GM19193 (cell line): ENCODE data around the gene FAM3B.

ENCODE experiments used
- POLR2A ChIP-seq: IDR thresholded peaks from 4 replicates; pipeline ENCODE4 v1.6.1; 2011; ENCODE audit not compliant: insufficient read depth, insufficient read length; ENCODE audit errors: extremely low read depth

FAM3B gene

DNA sequence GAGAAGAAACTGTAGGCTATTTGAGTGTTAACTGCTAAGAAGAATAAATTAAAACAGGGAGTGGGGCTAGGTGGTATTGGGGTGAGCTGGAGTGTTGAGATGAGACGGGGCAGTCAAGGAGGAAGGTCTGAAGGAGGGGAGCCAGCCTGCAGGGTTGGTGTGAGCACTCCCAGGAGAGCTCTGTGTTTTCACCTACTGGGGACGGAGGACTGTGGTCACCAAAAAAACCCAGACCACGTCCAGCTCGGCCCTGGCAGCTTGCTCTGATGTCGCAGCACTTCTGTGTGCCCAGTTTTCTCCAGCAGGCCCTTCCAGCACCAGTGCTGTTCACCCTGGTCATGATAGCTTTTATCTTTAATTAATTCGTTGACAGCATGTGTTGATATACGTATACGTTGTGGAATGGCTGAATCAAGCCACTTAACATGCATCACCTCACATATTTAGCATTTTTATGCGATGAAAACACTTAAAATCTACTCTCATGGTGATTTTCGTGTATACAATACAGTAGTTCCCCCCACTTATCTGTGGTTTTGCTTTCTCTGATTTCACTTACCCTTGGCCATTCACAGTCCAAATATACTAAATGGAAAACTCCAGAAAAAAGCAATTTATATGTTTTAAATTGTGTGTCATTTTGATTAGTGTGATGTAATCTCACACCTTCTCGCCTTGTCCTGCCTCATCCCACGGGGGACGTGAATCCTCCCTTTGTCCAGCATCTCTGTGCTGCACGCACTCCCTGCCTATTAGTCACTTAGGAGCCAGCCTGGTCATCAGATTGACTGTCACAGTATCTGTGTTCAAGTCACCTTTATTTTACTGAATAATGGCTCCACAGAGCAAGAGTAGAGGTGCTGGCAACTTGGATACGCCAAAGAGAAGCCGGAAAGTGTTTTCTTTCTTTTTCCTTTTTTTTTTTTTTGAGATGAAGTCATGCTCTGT lies 12.3 kb downstream of the FAM3B start:
- no peak for TF ChIP-seq POLR2A

DNA sequence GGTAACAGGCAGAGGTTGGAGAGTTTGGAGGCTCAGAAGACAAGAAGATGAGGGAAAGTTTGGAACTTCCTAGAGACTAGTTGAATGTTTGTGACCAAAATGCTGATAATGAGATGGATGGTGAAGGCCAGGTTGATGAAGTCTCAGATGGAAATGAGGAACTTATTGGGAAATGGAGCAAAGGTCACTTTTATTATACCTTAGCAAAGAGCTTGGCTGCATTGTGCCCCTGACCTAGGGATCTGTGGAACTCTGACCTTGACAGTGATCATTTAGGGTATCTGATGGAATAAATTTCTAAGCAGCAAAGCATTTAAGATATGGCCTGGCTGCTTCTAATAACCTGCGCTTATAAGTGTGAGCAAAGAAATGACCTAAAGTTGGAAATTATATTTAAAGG lies 17.2 kb downstream of the FAM3B start:
- no peak for TF ChIP-seq POLR2A

DNA sequence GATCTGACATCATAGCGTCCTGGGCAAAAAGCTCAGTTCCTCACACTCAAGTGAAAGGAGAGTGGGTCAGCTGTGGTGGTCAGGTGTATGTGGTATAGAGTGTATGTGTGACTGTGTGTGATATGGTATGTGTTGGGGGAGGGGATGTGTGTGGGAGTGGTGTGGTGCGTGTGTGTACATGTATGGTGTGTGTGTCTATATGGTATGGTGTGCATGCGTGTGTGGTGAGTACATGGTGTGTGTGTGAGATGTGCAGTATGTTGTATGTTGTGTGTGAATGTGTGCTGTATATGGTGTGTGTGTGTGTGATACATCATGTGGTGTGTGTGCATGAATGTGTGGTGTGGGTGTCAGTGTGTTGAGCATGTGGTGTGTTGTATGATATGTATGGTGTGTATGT lies 20.9 kb downstream of the FAM3B start:
- no peak for TF ChIP-seq POLR2A

DNA sequence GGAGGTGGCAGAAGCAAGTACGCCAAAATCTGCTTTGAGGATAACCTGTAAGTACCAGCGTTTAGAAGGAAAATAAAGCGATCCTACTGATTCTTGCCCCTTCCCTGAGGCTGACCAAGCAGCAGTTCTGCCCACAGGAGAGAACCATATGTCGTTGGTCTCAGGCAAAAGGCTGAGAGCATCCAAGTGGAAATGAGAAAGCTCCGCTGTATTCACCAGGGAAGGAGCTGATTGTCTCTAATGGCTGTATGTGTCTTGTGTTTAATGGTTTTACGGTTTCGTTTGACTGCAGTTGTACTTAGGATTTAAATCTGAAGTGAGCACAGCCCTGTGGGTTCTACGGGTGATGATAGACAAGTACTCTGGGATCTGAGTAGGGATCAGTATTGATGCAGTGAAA lies 21.9 kb downstream of the FAM3B start:
- TF ChIP-seq POLR2A: no peak

DNA sequence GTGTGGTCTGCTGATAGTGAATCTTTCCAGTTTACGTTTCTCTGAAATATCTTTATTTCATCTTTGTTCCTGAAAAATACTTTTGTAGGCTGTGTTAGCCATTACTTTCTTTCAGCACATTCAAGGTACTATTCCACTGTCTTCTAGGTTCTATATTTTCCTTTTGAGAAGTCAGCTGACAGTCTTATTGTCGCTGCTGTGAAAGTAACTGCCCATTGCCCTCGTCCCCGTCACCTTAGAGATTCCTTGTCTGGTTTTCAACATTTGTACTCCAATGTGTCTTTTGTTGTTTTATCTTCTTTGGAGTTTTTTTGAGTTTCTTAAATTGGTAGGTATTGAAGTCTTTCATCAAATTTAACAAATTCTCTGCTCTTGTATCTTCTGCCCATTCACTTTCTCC lies 25.4 kb downstream of the FAM3B start:
- no peak for TF ChIP-seq POLR2A

DNA sequence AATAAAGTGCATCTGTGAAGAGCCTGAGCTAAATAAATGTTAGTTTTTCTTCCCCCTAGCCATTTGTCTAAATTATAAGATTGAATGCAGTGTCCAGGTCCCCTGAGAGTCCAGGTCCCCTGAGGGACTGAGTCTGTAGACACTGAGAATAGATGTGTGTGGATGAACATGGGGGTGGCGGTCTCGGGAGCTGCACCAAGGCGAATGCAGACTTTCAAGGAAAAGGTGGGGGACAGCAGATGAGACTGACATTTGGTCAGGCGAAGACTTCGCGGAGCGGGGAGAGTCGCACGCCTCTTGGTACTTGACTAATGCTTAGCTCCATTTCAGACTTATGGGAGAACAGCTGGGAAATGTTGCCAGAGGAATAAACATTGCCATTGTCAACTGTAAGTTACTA lies 27.5 kb downstream of the FAM3B start:
- no peak for TF ChIP-seq POLR2A

DNA sequence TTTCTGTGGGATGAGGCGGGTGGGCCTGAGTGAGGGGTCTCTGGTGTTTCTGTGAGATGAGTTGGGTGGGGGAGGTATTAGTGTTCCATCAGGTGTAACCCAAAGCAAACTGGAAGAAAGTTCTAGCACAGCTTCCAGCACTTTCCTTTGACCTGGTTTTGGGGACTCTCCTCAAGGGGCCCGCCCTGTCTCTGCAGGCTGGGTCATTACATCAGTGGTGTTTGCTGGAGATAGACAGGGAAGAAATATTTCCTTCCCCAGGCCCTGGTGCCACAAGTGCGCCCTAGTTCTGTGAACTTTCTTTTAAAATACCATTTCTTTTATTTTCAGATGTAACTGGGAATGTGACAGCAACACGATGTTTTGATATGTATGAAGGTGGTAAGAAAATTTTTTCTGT lies 28.8 kb downstream of the FAM3B start:
- TF ChIP-seq POLR2A: no peak

DNA sequence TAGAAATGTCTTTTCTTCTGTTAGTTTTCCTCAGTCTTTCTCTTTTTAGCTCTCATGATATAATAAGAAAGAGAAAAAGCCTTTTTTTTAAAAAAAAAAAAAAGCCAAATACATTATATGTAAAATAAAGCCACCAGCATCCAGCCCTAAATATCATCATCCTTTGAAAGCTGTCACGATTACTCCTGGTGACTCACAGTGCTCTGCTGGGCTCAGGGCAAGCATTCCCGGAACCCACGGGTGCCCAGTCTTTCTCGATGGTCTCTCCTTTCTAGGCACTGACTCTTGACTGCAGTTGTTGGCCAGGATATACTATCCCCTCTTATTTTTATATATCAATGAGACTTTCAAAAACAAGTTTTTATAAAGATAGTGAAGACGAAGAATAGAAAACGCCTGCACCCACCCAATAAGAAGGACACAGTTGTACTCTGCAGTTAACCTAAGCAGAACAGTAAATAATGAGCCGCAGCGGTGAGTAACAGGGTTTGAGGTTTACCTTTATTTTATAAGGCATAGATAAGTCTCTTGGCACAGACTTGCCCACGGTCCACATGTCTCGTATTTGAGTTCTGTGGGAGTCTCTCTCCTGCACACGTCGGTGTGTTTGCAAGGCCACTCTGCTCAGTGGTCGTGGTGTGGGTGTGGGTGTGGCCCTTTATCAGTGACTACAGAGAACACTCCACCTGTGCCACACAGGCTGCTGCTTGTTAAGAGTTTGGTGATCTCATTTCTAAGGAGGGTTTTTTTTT lies 29.5 kb downstream of the FAM3B start:
- TF ChIP-seq POLR2A: no peak

DNA sequence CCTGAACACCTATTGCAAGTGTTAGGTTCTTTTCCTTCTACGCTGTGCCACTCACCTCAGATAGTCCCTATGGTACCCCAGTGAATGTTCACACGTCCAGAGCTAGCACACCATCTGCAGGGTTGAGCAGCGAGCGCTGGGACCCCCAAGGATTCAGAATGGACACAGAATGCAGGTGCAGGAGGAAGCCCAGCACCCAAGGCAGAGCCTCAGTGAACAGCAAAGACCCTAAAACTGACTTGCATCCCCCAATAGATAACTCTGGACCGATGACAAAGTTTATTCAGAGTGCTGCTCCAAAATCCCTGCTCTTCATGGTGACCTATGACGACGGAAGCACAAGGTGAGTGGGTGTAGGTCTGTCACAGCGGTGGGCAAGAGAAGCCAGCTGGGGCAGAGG lies 30.2 kb downstream of the FAM3B start:
- TF ChIP-seq POLR2A: no peak

DNA sequence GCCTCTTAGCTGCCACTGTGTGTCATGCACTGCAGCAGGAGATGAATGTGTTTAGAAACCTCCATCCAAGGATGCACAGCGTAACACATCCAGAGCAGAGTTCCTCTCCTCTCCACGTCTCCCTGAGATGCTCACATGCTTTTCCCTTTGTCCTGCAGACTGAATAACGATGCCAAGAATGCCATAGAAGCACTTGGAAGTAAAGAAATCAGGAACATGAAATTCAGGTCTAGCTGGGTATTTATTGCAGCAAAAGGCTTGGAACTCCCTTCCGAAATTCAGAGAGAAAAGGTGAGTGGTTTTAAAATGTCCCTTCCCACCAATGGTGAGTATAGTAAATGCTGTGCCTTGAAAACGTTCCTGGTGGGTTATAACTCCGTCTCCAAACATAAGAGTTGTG lies 31.8 kb downstream of the FAM3B start:
- no peak for TF ChIP-seq POLR2A

DNA sequence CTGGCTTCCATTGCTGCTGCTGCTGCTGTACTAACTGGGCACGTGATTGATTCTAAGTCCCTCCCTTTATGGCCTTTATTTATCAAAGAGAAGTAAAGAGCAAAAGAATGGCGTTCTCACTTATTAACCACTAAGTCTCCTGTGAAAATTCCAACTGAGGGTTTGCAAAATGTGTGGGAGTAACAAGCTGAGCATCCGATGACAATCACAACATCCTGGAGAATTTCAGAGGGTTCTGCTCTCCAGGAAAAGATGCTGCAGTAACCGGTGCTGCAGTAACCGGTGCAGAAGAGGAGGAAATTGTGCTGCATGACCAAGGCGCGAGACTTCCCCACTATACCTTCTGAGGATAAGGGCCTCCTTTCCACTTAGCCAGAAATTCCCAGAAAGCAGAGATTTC lies 32.5 kb downstream of the FAM3B start:
- TF ChIP-seq POLR2A: no peak

DNA sequence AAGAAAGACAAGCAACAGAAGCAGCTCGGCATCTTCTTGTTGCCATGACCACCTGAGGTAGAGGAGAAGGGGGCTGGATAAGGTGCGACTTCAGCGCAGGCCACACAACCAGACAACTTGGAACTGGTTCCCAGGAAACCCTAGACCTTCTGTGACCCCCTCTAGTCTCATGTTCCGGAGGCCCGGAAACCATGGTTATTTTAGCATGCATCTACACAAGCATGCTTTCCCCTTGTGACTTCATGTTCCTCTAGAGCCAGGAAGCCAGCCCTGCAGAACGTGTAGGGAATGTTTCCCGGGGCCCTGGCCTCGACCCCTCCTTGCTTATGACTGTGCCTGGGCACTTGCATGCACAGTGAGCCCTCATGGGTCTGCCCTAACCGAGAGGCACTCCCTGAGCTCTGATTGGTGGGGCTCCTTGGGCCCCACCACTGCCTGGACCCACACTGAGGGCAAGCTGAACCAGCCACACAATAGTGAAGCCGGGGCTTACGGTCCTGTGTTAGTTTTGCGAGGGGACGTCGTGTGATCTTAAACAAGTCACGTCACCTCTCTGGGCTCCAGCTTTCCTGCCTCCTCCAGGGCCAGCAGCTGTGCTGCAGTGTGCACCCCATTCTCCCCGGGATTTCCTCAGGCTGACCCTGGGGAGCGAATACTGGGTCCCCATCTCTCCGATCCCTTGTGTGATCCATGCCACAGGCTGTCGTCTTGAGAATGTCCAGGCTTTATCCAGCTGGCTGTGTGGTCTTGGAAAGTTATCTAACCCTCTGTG lies 33.2 kb downstream of the FAM3B start:
- no peak for TF ChIP-seq POLR2A

DNA sequence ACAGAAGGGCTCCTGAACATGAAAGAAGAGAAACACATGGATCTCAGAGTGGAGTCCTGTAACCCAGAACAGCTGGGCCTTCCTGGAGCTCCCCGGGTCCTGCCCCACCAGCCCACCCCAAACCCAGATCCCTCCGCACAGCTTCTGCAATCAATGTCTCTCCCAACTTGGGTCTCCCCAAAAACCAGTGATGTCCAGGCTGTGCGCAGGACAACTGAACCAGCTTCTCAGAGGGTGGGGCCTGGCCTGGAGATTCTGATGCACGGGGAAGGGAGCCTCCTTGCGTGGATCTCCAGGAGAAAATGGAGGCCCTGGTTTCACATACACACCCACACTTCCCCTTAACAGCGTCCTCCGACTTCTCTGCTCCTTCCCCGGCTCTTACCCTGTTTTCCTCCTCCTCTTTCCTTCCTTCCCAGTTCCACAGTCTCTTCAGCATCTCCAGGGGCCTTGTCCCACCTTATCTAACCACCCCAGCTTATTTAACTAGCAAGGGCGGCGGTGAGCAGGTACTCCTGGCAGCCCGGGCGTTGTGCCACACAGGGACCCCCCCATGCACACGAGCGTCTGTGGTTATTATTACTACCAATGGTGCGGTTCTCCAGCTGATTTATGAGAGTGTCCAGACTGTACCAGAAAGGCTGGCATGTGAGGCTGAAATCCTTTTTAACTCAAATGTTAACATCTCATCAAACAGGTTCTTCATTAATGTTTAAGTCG lies 34.0 kb downstream of the FAM3B start:
- TF ChIP-seq POLR2A: no peak

DNA sequence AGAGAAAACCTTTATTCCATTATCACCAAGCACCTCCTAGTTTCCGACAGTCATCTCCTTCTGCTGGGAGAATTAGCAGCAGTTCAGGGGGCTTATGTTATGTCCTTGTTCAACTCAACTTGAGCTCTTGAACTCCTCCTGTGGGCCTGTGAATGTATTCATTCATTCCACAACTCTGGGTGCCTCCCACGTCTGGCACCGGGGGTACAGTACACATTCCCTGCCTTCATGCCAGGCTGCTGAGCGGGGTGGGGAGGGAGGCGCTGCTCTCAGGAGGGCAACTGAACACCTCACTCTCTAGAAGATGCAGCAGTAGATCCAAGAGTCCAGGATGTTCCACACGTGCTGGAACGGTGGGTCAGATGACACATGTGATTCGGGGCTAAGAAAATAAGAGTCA lies 40.9 kb downstream of the FAM3B start:
- TF ChIP-seq POLR2A: no peak
